ENCODE data around the gene ZIC4.

DNA sequence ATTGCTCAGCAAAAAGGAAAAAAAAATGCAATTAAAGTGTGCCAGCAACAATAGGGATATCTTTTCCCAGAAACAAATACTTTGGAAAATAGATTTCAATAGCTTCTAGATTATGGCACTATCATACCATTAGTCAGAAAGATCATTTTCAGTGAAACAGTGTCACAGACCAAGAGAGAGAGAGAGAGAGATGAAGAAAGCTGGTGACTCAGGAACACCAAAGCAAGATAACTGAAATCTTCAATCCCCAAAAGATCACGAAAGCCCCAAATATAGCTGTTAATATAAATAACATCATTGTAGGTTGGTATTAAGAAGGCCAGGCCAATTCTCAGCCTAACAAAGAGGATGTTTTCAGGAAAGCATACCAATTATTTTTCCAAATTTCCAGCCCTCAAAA is 57.4 kb downstream of the ZIC4 start:
- TF ChIP-seq, protein P1, sequence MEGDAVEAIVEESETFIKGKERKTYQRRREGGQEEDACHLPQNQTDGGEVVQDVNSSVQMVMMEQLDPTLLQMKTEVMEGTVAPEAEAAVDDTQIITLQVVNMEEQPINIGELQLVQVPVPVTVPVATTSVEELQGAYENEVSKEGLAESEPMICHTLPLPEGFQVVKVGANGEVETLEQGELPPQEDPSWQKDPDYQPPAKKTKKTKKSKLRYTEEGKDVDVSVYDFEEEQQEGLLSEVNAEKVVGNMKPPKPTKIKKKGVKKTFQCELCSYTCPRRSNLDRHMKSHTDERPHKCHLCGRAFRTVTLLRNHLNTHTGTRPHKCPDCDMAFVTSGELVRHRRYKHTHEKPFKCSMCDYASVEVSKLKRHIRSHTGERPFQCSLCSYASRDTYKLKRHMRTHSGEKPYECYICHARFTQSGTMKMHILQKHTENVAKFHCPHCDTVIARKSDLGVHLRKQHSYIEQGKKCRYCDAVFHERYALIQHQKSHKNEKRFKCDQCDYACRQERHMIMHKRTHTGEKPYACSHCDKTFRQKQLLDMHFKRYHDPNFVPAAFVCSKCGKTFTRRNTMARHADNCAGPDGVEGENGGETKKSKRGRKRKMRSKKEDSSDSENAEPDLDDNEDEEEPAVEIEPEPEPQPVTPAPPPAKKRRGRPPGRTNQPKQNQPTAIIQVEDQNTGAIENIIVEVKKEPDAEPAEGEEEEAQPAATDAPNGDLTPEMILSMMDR (conservative IDR thresholded peaks at IDR 0.05; ENCODE audit: low read depth, low read length): no peak
- TF ChIP-seq POLR2A (IDR thresholded peaks at IDR 0.05; ENCODE audit: low read depth, low read length) (no peak), BHLHE40 (IDR thresholded peaks at IDR 0.05; ENCODE audit: low read depth, low read length) (no peak), RCOR1 (IDR thresholded peaks at IDR 0.05; ENCODE audit: insufficient replicate concordance, low read length) (no peak), CEBPB (IDR thresholded peaks at IDR 0.05; ENCODE audit: low read depth, low read length) (no peak), RAD21 (IDR thresholded peaks at IDR 0.05; ENCODE audit: low read length) (no peak), FOS (IDR thresholded peaks at IDR 0.05; ENCODE audit: low read depth, low read length) (no peak), MXI1 (IDR thresholded peaks at IDR 0.05; ENCODE audit: borderline replicate concordance, low read depth, low read length) (no peak), NFE2L2 (IDR thresholded peaks at IDR 0.05; ENCODE audit: low read depth, low read length) (no peak), SMC3 (IDR thresholded peaks at IDR 0.05; ENCODE audit: low read depth, low read length) (no peak)
- TF ChIP-seq, protein P2, sequence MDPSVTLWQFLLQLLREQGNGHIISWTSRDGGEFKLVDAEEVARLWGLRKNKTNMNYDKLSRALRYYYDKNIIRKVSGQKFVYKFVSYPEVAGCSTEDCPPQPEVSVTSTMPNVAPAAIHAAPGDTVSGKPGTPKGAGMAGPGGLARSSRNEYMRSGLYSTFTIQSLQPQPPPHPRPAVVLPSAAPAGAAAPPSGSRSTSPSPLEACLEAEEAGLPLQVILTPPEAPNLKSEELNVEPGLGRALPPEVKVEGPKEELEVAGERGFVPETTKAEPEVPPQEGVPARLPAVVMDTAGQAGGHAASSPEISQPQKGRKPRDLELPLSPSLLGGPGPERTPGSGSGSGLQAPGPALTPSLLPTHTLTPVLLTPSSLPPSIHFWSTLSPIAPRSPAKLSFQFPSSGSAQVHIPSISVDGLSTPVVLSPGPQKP (IDR thresholded peaks at IDR 0.05; ENCODE audit: borderline replicate concordance, low read depth, low read length): no peak
- TF ChIP-seq, protein P3, sequence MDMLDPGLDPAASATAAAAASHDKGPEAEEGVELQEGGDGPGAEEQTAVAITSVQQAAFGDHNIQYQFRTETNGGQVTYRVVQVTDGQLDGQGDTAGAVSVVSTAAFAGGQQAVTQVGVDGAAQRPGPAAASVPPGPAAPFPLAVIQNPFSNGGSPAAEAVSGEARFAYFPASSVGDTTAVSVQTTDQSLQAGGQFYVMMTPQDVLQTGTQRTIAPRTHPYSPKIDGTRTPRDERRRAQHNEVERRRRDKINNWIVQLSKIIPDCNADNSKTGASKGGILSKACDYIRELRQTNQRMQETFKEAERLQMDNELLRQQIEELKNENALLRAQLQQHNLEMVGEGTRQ (IDR thresholded peaks at IDR 0.05; ENCODE audit: low read depth, low read length): no peak
